GM20431 (cell line): ENCODE measurements around the gene TEX30.
"Not testable (repeated sequence)": the region's sequence is repeated elsewhere in the genome, so short reads cannot be mapped to it uniquely, and the experiment has no call there.

Source experiments
- in situ Hi-C: fragments of 300-500 bp; cut with MseI, MboI; formaldehyde crosslinking; loops from one replicate; pipeline ENCODE4 v1.15.0; 2020; ENCODE audit warnings: low sequenced_read_pairs; ENCODE audit not compliant: unreplicated experiment

Gene TEX30

DNA sequence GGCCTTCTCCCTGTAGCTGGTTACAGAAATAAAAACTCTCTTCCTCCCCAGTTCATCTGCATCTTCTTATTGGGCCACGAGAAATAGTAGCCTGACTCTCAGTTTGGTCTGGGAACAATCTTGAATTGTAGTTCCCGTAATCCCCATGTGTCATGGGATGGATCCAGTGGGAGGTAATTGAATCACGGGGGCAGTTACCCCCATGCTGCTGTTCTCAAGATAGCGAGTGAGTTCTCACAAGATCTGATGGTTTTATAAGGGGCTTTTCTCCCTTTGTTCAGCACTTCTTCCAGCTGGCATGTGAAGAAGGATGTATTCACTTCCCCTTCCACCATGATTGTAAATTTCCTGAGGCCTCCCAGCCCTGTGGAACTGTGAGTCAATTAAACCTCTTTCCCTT, 7.1 kb upstream of the TEX30 start:
- in situ Hi-C loops = not testable (repeated sequence)

DNA sequence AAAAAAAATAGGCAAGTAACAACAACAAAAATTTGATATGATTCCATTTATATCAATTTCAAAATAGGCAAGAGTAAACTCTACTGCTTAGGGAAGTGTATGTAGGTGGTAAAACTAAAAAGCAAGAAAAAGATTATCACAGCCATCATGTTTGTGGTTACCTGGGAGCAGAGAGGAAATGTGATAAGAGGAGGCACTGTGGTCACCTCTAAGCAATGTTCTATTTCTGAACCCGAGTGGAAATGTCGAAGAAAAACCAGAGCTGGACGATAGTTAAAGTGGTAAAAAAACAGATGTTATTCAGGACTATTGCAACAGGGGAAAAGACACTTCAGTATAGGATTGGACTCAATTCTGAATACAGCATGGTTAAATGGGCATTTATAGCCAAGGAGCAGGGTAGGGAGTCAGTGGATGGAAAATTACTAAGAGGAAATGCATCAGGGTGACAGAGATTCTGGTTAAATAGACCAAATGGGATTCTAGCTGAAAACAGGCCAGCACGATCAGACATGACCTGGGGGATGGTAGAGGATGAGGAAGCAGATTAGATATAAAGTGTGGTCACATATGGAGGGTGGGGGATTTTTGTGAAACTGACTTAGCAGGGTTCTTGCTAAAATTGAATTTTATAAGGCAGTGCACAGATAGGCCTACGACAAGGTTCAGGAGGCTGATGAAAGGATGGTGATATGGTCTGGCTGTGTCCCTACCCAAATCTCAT, 6.0 kb upstream of the TEX30 start:
- in situ Hi-C loops = no loop called here

DNA sequence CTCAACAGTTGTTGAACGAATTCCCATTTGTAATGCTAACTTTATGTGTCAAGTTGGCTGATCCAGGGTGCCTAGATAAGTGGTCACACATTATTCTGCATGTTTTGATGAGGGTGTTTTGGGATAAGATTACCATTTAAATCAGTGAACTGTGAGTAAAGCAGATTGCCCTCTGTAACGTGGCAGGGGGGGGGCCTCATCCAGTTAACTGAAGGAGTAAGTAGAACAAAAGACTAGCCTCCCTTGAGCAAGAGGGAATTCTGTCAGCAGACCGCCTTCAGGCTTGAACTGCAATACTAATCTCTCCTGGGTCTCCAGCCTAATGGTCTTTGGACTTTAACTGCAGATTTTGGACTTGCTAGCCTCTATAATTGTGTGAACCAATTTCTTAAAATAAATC, 4.2 kb upstream of the TEX30 start:
- in situ Hi-C loops = no loop called here

DNA sequence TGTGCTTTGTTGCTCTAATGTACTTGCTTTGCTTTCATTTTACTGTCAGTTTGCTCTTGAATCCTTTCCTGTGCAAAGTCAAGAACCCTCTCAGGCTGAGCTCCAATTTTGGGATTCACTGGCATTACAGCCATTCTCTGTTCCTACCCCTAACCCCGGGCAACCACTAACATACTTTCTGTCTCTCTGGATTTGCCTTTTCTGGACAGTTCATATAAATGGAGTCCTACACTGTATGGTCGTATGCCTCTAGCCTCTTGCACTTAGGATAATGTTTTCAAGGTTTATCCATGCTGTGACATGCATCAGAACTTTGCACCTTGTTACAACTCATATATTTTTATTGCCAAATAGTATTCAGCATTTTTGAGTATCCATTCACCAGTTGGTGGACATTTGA, 2.7 kb upstream of the TEX30 start:
- in situ Hi-C loops = no loop called here

DNA sequence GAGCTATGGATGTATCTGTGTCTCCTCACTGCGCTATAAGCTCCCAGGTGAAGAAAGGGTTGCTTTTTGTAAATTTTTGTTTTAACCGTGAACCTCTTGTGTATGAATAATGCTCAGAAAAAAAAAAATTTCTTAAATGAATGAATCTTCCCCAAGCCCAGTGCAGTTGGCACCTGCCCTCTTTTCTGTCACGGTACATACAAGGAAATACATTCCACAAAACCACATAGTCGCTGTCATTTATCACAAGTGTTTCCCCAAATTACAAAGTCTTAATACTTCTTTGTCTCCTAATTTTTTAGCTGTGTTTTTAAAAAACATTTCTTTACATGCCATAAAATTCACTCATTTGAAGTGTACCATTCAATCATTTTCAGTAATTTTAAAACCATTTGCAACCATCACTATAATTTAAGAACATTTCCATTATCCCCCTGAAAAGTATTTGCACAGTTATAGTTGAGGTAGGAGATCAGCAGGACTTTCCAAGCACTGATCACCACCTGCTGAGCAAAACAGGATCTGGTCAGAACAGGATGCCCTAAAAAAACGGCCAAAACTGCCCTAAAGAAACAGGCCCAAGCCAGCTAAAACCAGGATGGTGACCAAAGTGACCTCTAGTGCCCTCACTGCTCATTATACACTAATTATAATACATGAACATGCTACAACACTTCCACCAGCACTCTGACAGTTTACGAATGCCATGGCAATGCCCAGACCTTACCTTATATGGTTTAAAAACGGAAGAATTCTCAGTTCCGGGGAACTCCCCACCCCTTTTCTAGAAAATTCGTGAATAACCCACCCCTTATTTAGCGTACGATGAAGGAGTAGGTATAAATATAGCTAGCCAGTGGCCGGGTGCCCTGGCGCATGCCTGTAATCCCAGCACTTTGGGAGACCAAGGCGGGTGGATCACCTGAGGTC, 1.3 kb upstream of the TEX30 start:
- in situ Hi-C loops = no loop called here

DNA sequence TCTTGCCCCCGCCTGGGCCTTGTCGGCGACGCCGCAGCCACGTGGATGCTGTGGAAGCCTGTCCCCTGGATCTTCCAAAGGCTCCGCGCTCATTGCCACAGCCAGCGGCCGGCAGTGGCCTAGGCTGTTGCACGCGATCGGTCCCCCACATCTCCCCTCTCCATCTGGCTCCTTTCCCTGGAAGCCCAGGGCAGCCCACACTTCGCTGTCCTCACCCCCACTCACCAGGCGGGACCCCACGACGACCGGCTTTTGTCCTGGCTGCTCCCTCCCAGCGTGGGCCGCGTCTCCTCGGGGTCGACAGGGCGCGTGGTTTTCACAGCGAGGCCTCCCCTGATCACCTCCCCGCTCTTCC, 605 bp upstream of the TEX30 start:
- in situ Hi-C loops = no loop called here

DNA sequence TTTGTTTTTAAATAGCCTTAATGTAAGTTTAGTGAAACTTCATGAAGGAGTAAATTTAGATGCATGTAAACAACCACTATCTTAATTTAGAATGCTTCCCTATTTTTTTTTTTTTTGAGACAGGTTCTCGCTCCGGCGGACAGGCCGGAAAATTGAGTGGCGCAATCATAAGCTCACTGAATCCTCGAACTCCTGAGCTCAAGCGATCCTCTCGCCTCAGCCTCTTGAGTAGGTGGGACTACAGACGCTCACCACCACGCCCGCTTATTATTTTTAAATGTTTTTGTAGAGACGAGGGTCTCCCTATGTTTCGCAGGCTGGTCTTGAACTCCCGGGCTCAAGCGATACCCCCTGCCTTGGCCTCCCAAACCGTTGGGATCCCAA, 1.6 kb downstream of the TEX30 start:
- in situ Hi-C loops = no loop called here

DNA sequence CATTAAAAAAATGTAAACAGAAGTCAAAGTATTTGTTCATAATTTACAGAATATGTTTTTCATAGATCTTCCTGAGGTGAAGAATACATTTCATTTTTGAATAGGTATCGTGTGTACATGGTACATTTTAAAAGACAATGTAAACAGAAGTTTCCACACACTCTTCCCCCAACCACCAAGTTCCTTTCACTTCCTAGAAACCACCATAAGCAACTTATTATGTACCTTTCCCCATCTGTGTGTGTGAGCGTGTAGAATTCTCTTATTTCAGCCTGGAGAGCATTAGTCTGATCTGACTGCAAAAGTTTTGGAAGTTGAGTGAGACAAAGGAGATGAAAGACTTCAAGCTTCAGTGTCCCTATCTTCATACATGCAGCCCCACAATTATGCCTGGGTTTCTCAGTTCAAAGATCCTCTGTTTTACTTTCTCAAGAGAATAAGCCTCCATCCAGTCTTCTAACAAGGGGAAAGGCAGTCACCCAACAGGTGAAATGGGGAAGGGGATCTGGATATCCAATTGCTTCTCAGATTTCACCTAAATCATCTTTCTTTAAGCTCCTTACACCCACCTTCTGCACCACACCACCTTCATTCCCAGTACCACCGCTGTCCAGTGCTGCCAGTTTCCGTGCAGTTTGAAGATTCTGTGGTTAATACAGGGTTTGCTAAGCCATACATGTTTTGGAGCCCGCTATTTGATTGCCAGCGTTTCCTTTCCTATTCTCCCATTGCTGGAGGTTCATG, 2.1 kb downstream of the TEX30 start:
- in situ Hi-C loops = no loop called here

DNA sequence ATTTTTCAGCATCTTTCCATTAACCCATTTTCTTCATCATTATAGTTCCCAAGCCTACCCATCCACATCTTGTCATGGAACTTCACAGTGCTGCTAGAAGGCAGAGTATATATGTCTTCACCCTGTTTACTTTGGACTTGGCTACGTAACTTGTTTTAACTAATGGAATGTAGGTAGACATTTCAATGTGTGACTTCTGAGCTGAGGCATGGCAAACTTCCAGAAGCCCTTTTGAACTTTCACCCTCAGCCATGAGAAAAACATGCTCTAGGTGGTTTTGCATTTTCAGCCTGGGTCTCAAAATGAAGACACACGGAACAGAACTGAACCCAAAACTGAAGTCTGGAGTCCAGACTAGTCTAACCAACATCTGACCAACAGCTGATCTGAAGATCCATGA, 3.2 kb downstream of the TEX30 start:
- in situ Hi-C loops = no loop called here

DNA sequence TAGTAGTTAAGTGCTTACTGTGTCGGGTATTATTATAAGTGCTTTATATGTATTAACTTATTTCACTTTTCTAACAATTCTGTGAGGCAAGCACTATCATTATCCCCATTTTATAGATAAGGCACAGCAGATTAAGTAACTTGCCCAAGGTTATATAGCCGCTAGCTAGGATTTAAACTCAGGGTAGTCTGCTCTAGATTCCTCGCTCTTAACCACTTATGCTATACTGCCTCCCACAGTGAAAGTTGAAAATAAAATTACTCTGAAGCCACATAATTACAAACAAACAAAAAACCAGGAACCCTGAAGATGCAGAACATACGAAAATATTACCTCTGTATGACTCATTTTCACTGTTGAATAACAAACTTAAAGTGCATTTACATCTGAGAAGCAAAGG, 3.9 kb downstream of the TEX30 start:
- in situ Hi-C loops = no loop called here

DNA sequence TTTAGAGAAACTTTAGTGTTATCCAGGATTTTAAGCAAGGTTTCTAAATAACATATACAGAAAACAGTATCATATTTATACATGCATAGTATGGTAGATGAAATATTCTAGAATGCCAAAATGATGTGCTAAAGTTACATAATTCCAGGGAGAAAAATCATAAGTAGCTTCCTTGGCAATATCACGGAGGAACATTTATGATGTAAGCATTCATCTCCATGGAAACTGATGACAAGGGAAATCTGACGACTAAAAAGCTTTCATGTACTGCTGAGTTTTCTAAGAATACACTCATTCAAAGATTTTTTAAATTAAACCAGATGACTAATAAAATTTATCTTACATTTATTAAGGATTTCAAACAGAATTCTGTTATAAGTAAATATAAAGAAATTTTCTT, 4.7 kb downstream of the TEX30 start:
- in situ Hi-C loops = no loop called here

DNA sequence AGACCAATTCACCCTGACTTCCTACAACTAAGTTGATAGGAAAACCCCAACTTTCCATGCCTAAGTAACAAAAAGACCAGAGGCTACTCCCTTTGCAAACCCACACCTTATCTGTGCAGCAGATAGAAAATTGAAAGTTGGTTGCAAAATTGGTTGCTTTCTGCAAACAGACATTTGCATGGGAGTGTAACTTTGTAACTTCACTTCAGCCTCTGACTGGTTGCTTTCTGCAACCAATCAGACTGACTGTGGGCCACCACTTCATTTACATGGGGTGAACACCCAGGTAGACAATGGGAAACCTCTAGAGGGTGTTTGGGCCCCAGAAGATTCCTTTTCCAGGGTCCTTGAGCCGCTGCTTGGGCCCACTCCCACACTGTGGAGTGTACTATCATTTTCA, 9.8 kb downstream of the TEX30 start:
- in situ Hi-C loops = no loop called here

DNA sequence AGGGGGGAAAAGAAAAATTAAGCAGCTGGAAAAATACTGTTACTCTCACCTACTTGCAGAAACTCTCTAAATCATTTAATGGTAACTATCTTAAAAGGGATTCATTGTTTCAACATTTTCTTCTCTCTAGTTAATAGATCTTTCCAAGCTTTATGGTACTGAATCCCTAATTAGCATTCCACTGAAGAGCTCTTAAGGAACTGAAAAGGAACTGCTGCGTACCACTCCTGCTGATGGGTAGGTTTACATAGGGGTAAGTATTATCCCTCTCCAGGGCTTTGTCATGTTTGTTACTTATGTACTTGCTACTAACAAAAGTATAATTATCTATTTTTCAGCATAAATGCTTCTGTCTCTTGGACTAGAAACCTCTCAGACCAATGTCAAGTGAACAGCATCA, 12.5 kb downstream of the TEX30 start:
- in situ Hi-C loops = no loop called here

DNA sequence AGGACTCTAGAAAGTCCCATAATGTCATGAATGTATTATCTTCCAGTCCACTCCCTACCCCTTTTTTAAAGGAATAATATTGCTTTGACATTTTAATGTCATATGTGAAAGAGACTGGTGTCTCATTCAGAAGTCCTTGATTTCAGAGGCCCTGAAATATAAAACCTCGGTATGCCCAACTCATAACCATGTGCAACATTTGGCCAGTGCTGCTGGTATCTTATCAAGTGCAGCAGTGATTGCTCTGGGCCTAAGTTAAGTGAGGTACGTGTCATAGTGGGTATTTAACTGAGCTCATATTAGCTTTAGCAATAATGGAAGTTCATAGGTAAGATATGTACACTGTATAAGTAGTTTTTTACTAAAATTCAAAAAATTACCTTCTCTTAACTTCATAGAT, 14.7 kb downstream of the TEX30 start:
- in situ Hi-C loops = no loop called here

DNA sequence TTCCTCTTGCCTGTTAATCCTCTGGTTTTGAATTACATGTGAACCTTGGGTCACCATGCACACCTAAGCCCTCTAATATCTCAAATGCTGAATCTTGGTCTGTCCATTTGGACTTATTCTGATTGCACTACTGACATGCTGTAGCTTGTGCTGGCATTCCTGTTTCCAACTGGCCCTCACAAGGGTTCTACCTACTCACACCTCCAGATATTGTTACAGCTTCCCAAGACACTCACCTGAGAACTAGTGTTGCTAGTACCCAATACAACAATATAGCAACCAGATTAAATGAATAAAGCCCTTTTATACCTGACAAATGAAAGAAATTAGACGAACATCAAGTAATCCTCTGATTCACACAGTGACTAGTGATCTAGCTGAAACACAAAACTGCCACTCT, 16.6 kb downstream of the TEX30 start:
- in situ Hi-C loops = no loop called here

DNA sequence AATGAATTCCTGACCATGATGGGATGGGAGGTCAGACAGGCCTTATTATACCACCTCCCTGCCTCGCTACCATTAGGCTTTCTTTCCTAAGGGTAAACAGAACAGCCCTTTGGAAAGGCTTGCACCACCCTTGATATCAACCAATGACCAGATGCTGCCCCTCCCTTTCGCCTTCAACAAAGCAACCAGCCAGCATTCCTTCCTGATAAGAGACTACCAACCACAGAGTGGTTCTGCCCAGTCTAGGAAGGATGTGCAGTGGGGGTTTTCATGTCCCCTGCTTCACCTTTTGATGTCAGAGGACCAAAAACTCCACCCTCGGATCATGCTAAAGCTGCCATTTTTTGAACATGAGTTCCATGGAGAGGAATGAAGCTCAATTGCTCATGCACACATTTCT, 21.7 kb downstream of the TEX30 start:
- in situ Hi-C loops = no loop called here

DNA sequence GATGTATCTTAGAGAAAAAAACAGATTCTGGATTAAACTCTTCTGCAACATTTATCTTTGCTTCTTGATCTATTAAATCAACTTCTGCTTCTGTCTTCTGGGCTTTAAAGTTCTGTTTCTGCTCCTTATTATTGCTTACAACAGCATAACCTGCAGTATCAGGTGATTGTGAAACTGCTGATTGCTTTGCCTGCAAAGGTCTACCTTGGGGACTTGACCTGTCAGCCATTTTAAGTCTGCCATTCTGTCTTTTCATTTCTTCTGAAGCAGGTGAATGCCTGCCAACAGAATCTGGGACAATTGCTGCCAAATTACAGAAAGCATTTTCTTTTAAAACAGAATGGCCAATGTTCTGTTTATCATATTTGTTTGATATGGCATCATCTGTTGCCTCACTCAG, 31.1 kb downstream of the TEX30 start:
- in situ Hi-C loops = no loop called here

DNA sequence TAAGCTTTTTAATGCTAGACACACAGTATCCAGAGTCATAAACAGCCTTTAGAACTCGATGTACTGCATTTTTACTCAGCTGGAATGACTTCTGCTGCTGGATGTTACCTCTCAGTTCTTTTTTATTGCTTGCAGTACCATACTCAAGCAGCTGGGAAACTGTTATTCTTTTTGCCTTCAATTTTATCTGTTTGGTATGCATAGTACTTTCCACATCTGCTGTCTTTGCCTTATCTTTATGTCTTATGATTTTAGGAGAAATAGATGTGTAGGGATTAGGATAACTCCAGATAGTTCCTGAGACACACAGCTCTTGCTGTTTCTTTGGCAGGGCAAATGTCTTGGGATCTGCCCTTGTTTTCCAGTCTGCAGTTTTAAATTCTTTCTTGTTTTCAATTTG, 31.5 kb downstream of the TEX30 start:
- in situ Hi-C loops = no loop called here

DNA sequence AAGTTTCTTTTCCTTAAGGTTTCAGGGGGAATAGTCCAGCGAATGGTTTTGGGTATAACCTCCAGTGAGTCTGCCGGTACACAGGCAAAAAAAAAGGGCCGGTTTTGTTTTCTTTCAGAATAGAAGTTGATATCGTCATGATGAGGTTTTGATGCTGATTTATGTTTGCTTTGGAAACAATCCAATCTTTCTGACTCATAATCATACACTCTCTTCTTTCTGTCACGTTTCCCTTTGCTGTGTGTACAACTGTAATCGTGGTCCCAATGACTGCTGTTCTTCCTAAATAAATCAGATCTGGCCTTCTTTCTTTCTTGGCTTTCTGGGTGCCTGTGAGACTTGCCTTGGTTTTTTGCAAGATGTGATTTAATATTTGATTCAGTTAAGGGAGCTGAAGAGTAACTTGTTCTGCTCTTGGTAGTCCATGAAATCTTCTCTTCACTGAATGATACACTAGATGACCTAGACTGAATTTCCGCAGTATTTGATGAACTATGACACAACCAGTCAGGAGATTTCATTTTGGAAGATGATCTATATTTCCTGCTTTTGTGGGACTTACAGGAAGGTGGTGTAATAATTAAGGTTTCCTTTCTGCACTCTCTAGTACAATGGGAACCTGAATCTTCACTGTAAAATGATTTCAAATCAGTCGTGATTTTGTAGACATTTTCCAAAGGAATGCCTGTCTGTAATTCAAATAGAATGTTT, 43.9 kb downstream of the TEX30 start:
- in situ Hi-C loops = no loop called here

DNA sequence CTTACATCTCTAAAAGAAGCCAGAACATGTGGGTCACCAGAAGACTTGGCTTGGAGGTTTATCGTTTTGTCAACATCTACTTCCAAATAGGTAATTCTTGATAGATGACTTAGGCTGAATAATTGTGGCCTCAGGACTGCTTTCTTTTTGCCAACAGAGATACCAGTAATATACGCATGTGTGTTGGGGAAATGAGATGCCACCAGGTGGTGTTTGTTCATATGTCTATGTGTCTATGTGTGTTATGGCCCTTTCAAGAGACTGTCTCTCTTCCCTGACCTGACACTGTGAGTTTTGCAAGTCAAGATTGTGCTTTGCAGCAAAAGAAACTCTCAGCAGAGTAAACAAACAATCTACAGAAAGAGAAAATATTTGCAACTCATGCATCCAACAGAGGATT, 47.2 kb downstream of the TEX30 start:
- in situ Hi-C loops = no loop called here
